PC-9 (cell line): ENCODE data around the gene SRPRB. TPM values are rescaled to one million over a fixed set of nuclear protein-coding genes. Genes with fewer than 3 reads are reported as not detected.

Source experiments
- BruUV-seq: library from RNA; stranded (reverse); fragments of 400-500 nt; replicated peaks from 2 replicates; lab custom pipeline; 2021; lab: Mats Ljungman, UMichigan
- CTCF ChIA-PET: fragments of 300-600 bp; sonication (Branson Sonifier 250); formaldehyde crosslinking; loops from one replicate; lab custom pipeline; 2022; ENCODE audit warnings: antibody characterized with exemption; lab: Charles Lee
- POLR2A ChIA-PET: fragments of 300-600 bp; sonication (Branson Sonifier 250); formaldehyde crosslinking; loops from one replicate; lab custom pipeline; 2022; ENCODE audit warnings: antibody characterized with exemption; ENCODE audit not compliant: unreplicated experiment; lab: Charles Lee
- DNase-seq, 2 experiments: peaks; one replicate each; pipeline versions ENCODE4 v3.0.0 to v3.0.0-alpha.2; 2015 to 2022; ENCODE audit warnings: mixed read lengths in 1 of 2
- H2AFZ ChIP-seq: fragments of 200-600 bp; sonication (generic); 2 replicates; pipeline ENCODE4 v1.8.1; 2017; ENCODE audit warnings: antibody characterized with exemption
- H3F3A ChIP-seq: fragments of 200-600 bp; sonication (generic); 2 replicates; pipeline ENCODE4 v1.8.1; 2017; ENCODE audit warnings: antibody characterized with exemption, mild to moderate bottlenecking, low read depth; ENCODE audit not compliant: insufficient read depth
- H3K27ac ChIP-seq: fragments of 200-600 bp; sonication (generic); 2 replicates; pipeline ENCODE4 v1.6.1; 2016; ENCODE audit warnings: mixed run types
- H3K27me3 ChIP-seq: fragments of 200-600 bp; sonication (generic); 2 replicates; pipeline ENCODE4 v1.6.1; 2016; ENCODE audit warnings: low read depth, mixed run types; ENCODE audit not compliant: insufficient read depth
- H3K36me3 ChIP-seq: fragments of 200-600 bp; sonication (generic); 2 replicates; pipeline ENCODE4 v1.6.1; 2016; ENCODE audit warnings: low read depth, mixed run types
- H3K4me1 ChIP-seq: fragments of 200-600 bp; sonication (generic); replicated peaks from 2 replicates; pipeline ENCODE4 v1.6.1; 2016; ENCODE audit warnings: mixed run types; ENCODE audit not compliant: insufficient read depth
- H3K4me2 ChIP-seq: fragments of 200-600 bp; sonication (generic); 2 replicates; pipeline ENCODE4 v1.6.1; 2017; ENCODE audit warnings: mixed run types
- H3K4me3 ChIP-seq: fragments of 200-600 bp; sonication (generic); 2 replicates; pipeline ENCODE4 v1.6.1; 2016; ENCODE audit warnings: mixed run types
- H3K79me2 ChIP-seq: fragments of 200-600 bp; sonication (generic); 2 replicates; pipeline ENCODE4 v1.6.1; 2017; ENCODE audit warnings: low read depth, mixed run types
- H3K9me2 ChIP-seq: fragments of 200-600 bp; sonication (generic); 2 replicates; pipeline ENCODE4 v1.8.1; 2017; ENCODE audit warnings: mild to moderate bottlenecking; ENCODE audit not compliant: insufficient read depth
- H3K9me3 ChIP-seq: fragments of 200-600 bp; sonication (generic); 2 replicates; pipeline ENCODE4 v1.8.1; 2016; ENCODE audit warnings: low read depth; ENCODE audit not compliant: insufficient read depth
- H4K20me1 ChIP-seq: fragments of 200-600 bp; sonication (generic); 2 replicates; pipeline ENCODE4 v1.8.1; 2017; ENCODE audit not compliant: insufficient read depth
- CTCF ChIP-seq: fragments of 200-600 bp; sonication (generic); conservative IDR thresholded peaks from 2 replicates; pipeline ENCODE4 v1.6.1; 2017; ENCODE audit warnings: mixed run types, antibody characterized with exemption, mild to moderate bottlenecking, moderate library complexity
- EZH2 ChIP-seq: fragments of 200-600 bp; sonication (generic); IDR thresholded peaks from 2 replicates; pipeline ENCODE4 v1.8.0; 2017; ENCODE audit warnings: antibody characterized with exemption, low read depth
- intact Hi-C: fragments of 100-400 bp; cut with micrococcal nuclease; formaldehyde crosslinking; loops from one replicate; pipeline ENCODE4 v1.10.0; 2022; ENCODE audit not compliant: unreplicated experiment
- total RNA-seq: library from RNA; stranded (reverse); gene quantifications from 2 replicates; pipeline ENCODE4 v1.2.3, GENCODE V29; 2021

SRPRB gene
- total RNA-seq, 1 experiment from 2014 or later = 25.5 TPM

DNA sequence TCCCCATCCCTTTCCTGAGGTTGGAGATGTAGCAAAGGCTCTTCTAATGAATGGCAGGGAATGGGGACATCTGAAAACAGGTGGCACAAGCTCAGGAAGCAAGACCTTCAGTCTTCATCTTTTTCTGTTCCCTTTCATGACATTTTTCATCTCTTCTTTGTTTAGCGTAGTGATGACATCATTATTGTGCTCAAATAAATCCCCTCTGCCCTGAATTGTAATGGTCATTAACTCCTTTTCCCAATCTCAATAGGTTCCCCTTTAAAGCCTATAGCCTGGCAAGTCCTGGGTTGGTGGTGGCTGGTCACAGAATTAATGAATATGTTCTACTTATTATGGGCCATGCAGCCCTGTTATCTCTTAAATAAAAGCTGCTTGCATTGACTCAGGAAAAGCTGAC, 38.0 kb upstream of the SRPRB start:
- Histone ChIP-seq H3K27ac (no peak overlapping the region), H3K79me2 (no peaks in the 10 kb centered on the region), H3K4me2 (no peak overlapping the region), H3K36me3 (no peaks in the 10 kb centered on the region), H3K4me3 (no peak overlapping the region), H3K9me3 (no peaks in the 10 kb centered on the region), H3K4me1 (no peaks in the 10 kb centered on the region), H3K27me3 (no peaks in the 10 kb centered on the region), H4K20me1 (no peaks in the 10 kb centered on the region), H2AFZ (no peak overlapping the region), H3F3A (no peaks in the 10 kb centered on the region), H3K9me2 (no peaks in the 10 kb centered on the region)
- DNase-seq = no peak
- ChIA-PET POLR2A (no interaction called here), CTCF (no interaction called here)
- TF ChIP-seq EZH2 (no peak), CTCF (no peak)
- intact Hi-C loops = no loop called here
- no TSS peak for BruUV-seq

DNA sequence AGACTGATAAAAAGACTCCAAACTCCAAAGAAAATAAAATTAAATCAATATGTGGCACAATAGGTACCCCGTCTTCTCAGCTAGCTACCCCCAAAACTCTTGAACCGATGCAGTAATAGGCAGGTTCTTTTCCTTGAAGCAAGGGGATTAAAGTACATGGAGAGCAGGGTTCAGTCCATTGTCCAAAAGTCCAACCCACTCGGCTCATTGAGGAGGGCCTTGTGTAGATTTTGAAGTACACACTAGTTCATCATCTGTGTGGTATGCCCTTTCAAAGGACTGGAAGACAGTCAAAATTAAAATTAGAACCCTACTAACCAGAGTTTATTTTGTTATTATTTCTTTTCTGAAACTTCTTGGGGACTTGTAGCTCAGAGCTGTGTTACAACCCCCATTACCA, 36.1 kb upstream of the SRPRB start:
- ChIA-PET POLR2A (no interaction called here), CTCF (interaction anchor here (0.6 kb wide), 1 partner anchor 1327 kb away, joined by 3 read pairs; no protein-coding TSS in a partner anchor)
- no peak for DNase-seq
- Histone ChIP-seq H3K4me2 (no peak overlapping the region), H3K79me2 (no peaks in the 10 kb centered on the region), H3K27ac (no peak overlapping the region), H3F3A (no peaks in the 10 kb centered on the region), H3K9me3 (no peaks in the 10 kb centered on the region), H2AFZ (no peak overlapping the region), H3K9me2 (no peaks in the 10 kb centered on the region), H4K20me1 (no peaks in the 10 kb centered on the region), H3K36me3 (no peaks in the 10 kb centered on the region), H3K4me3 (no peak overlapping the region), H3K27me3 (no peaks in the 10 kb centered on the region), H3K4me1 (no peaks in the 10 kb centered on the region)
- no peak for TF ChIP-seq EZH2
- no peak for TF ChIP-seq CTCF
- BruUV-seq = no TSS peak
- intact Hi-C loops = no loop called here

- Histone ChIP-seq H3K9me2 (no peaks in the 10 kb centered on the region), H2AFZ (no peak overlapping the region), H3K27me3 (no peaks in the 10 kb centered on the region), H3K79me2 (no peaks in the 10 kb centered on the region), H4K20me1 (no peaks in the 10 kb centered on the region), H3K9me3 (no peaks in the 10 kb centered on the region), H3F3A (no peaks in the 10 kb centered on the region), H3K27ac (no peak overlapping the region), H3K4me1 (no peaks in the 10 kb centered on the region), H3K36me3 (no peaks in the 10 kb centered on the region), H3K4me2 (no peak overlapping the region), H3K4me3 (no peak overlapping the region)
- TF ChIP-seq EZH2 (no peak), CTCF (no peak)
- intact Hi-C loops = no loop called here
- ChIA-PET CTCF (no interaction called here), POLR2A (no interaction called here)
- DNase-seq = no peak
- BruUV-seq = no TSS peak
These were observed 31.9 kb upstream of the SRPRB start for GRCh38 chr3:133773732-133774131.
